IPS-20b (cell line): ENCODE results near the gene CDADC1.

ENCODE experiments used
- H3K27ac ChIP-seq: one replicate; pipeline ENCODE4 v1.5.1; 2013; ENCODE audit warnings: low read length
- H3K27me3 ChIP-seq: 2 replicates; pipeline ENCODE4 v1.6.1; 2013; ENCODE audit warnings: mild to moderate bottlenecking, low read length, inconsistent platforms; ENCODE audit not compliant: insufficient read depth
- H3K36me3 ChIP-seq: 2 replicates; pipeline ENCODE4 v1.6.1; 2013; ENCODE audit warnings: low read depth, mild to moderate bottlenecking, inconsistent platforms, low read length, moderate library complexity; ENCODE audit not compliant: insufficient read depth
- H3K4me1 ChIP-seq: 2 replicates; pipeline ENCODE4 v1.6.1; 2013; ENCODE audit warnings: mild to moderate bottlenecking, control low read depth, inconsistent platforms, low read length, moderate library complexity; ENCODE audit not compliant: insufficient read depth
- H3K4me3 ChIP-seq: 2 replicates; pipeline ENCODE4 v1.5.1; 2013; ENCODE audit warnings: mild to moderate bottlenecking, low read length, inconsistent platforms
- H3K9ac ChIP-seq: 2 replicates; pipeline ENCODE4 v1.6.1; 2013; ENCODE audit warnings: low read depth, mild to moderate bottlenecking, inconsistent platforms, low read length, moderate library complexity
- H3K9me3 ChIP-seq: 2 replicates; pipeline ENCODE4 v1.6.1; 2013; ENCODE audit warnings: mild to moderate bottlenecking, low read depth, low read length, inconsistent platforms; ENCODE audit not compliant: insufficient read depth

CDADC1 gene

GRCh38 chr13:49308097-49308875 lies 60.6 kb downstream of the CDADC1 start:
- Histone ChIP-seq H3K27ac (no peak overlapping the region), H3K27me3 (no peaks in the 10 kb centered on the region), H3K4me1 (no peaks in the 10 kb centered on the region), H3K4me3 (no peak overlapping the region), H3K9me3 (no peaks in the 10 kb centered on the region), H3K36me3 (no peaks in the 10 kb centered on the region), H3K9ac (no peak overlapping the region)

GRCh38 chr13:49308921-49309408 lies 61.2 kb downstream of the CDADC1 start:
- no peaks in the 10 kb centered on the region for H3K27me3 ChIP-seq
- H3K9ac ChIP-seq = no peak overlapping the region; the same call in 1 of the 2 replicates
- no peaks in the 10 kb centered on the region; the same call in 1 of the 2 replicates for H3K4me1 ChIP-seq
- H3K27ac ChIP-seq = no peak overlapping the region
- no peak overlapping the region for H3K4me3 ChIP-seq
- H3K9me3 ChIP-seq = no peaks in the 10 kb centered on the region
- no peaks in the 10 kb centered on the region for H3K36me3 ChIP-seq

DNA sequence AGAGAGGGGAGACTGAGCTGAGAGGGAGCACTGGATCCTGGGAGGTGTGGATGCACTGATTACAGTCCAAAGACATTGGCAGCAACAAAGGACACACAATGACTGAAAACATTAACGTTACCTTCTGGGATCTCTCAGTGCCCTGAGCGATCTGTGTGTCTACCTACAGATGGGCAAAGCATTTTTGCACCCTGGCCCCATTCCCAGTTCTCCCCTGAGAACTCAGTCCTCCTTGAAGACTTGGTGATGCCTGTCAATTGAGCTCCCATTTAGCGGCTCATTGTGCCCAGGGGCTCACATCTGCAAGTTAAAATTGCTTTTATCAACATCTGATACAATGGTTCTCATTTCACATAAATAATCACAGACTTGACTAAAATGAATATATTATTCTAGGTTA lies 62.5 kb downstream of the CDADC1 start:
- no peaks in the 10 kb centered on the region; the same call in 1 of the 2 replicates for H3K4me1 ChIP-seq

DNA sequence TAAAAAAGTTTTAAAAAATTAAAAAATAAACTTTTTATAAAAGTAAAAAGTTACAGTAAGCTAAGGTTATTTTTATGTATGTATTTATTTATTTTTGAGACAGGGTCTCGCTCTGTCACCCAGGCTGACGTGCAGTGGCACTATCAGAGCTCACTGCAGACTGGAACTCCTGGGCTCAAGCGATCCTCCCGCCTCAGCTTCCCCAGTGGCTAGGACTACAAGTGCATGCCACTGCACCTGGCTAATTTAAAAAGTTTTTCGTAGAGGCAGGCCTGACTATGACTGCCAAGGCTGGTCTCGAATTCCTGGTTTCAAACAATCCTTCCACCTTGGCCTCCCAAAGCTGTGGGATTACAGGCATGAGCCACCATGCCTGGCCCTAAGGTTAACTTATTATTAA lies 64.1 kb downstream of the CDADC1 start:
- H3K9me3 ChIP-seq = no peaks in the 10 kb centered on the region
- H3K4me1 ChIP-seq = no peaks in the 10 kb centered on the region; the same call in 1 of the 2 replicates
- no peak overlapping the region for H3K9ac ChIP-seq
- H3K36me3 ChIP-seq = no peaks in the 10 kb centered on the region
- no peak overlapping the region for H3K27ac ChIP-seq
- H3K4me3 ChIP-seq = no peak overlapping the region
- no peaks in the 10 kb centered on the region for H3K27me3 ChIP-seq

More for the DNA sequence above, 62.5 kb downstream of the CDADC1 start:
- Histone ChIP-seq H3K4me3 (no peak overlapping the region), H3K36me3 (no peaks in the 10 kb centered on the region), H3K9ac (no peak overlapping the region), H3K27me3 (no peaks in the 10 kb centered on the region), H3K9me3 (no peaks in the 10 kb centered on the region), H3K27ac (no peak overlapping the region)

DNA sequence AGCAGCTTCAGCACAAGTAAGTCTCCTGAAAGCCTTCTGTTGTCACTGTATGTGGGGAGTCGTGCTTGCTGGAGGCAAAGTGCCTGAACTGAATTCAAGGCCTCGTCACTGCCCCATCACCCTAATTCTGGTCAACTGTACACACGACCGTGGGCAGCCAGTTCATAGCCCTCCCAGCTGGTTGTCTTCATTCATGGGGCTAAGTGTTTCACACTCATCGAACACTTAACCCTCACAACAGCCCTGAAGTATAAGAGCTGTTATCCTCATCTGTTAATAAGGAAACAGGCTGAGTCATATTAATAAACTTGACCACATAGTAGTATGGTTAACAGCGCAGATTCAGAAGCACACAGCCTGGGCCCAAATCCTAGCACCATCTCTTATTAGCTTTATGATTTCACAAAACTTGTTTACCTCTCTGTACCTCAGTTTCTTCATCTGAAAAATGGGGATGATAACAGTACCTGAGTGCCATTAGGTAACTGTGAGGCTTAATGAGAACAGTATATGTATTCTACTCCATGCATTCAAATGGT lies 66.7 kb downstream of the CDADC1 start:
- H3K27me3 ChIP-seq = no peaks in the 10 kb centered on the region
- no peaks in the 10 kb centered on the region for H3K36me3 ChIP-seq
- H3K27ac ChIP-seq = no peak overlapping the region
- H3K4me1 ChIP-seq = no peaks in the 10 kb centered on the region; the same call in 1 of the 2 replicates
- no peak overlapping the region for H3K4me3 ChIP-seq
- H3K9me3 ChIP-seq = no peaks in the 10 kb centered on the region
- no peak overlapping the region for H3K9ac ChIP-seq

DNA sequence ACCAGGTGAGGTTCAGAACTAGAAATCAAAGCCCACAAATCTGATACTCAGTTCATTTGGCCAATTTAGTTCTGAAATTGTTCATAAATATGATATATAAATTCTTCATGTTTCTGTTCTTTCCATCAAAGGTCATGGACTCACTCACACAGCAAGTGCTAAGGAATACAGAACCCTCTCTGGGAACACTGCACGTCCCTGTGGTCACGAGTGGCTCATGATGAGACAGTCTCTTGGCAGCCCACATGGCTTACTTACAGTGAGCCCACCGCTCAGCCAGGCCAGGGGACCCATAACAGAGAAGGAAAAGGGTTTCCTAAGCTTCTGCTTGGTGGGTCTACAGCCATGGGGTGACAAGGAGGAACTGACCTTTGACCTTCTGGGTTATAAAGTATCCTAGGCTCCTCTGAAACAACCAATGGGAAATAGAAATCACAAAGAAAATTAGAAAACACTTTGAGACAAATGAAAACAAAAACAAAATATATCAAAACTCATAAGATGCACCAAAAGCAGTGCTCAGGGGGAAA lies 67.4 kb downstream of the CDADC1 start:
- no peak overlapping the region for H3K27ac ChIP-seq
- no peaks in the 10 kb centered on the region; the same call in 1 of the 2 replicates for H3K4me1 ChIP-seq
- H3K27me3 ChIP-seq = no peaks in the 10 kb centered on the region
- H3K9ac ChIP-seq = no peak overlapping the region
- H3K9me3 ChIP-seq = no peaks in the 10 kb centered on the region
- H3K36me3 ChIP-seq = no peaks in the 10 kb centered on the region
- no peak overlapping the region for H3K4me3 ChIP-seq

GRCh38 chr13:49315756-49316482 lies 68.2 kb downstream of the CDADC1 start:
- Histone ChIP-seq H3K9me3 (no peaks in the 10 kb centered on the region), H3K4me1 (no peaks in the 10 kb centered on the region; the same call in 1 of the 2 replicates), H3K36me3 (no peaks in the 10 kb centered on the region), H3K9ac (no peak overlapping the region), H3K4me3 (no peak overlapping the region), H3K27me3 (no peaks in the 10 kb centered on the region), H3K27ac (no peak overlapping the region)

GRCh38 chr13:49319551-49319950 lies 71.8 kb downstream of the CDADC1 start:
- H3K4me1 ChIP-seq = no peaks in the 10 kb centered on the region
- no peaks in the 10 kb centered on the region for H3K9me3 ChIP-seq
- no peak overlapping the region for H3K27ac ChIP-seq
- H3K36me3 ChIP-seq = no peaks in the 10 kb centered on the region
- no peaks in the 10 kb centered on the region for H3K27me3 ChIP-seq
- H3K4me3 ChIP-seq = no peak overlapping the region
- no peak overlapping the region for H3K9ac ChIP-seq

GRCh38 chr13:49319951-49320350 lies 72.2 kb downstream of the CDADC1 start:
- Histone ChIP-seq H3K4me3 (no peak overlapping the region), H3K9me3 (no peaks in the 10 kb centered on the region), H3K9ac (no peak overlapping the region), H3K27me3 (no peaks in the 10 kb centered on the region), H3K36me3 (no peaks in the 10 kb centered on the region), H3K27ac (no peak overlapping the region), H3K4me1 (no peaks in the 10 kb centered on the region)

GRCh38 chr13:49320975-49321374 lies 73.2 kb downstream of the CDADC1 start:
- Histone ChIP-seq H3K27me3 (no peaks in the 10 kb centered on the region), H3K4me3 (no peak overlapping the region), H3K27ac (no peak overlapping the region), H3K36me3 (no peaks in the 10 kb centered on the region), H3K9ac (no peak overlapping the region), H3K9me3 (no peaks in the 10 kb centered on the region), H3K4me1 (no peaks in the 10 kb centered on the region)

DNA sequence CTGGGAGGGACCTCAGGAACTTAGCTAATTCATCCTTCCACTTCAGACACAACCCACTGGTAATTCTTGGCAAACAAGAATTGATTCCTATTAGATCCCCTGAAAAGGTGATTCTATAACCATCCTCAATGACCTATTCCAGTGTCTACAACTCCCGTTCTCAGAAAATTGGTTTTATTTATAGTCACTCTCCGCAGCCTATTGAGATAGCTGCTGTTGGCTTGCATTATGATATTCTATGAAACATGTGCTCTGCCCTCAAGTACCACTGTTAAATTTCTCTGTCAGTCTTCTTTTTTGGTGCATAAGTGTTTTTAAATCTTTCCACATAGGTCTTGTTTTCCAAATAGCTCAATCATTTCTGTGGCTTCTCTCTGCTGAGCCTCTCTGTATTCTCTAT lies 75.0 kb downstream of the CDADC1 start:
- no peak overlapping the region for H3K4me3 ChIP-seq
- H3K9me3 ChIP-seq = no peaks in the 10 kb centered on the region
- H3K27ac ChIP-seq = no peak overlapping the region
- no peaks in the 10 kb centered on the region for H3K36me3 ChIP-seq
- H3K9ac ChIP-seq = no peak overlapping the region
- no peaks in the 10 kb centered on the region for H3K27me3 ChIP-seq
- no peaks in the 10 kb centered on the region for H3K4me1 ChIP-seq
